GM12878 (cell line): ENCODE results near the gene CACUL1. TPM values are rescaled to one million over a fixed set of nuclear protein-coding genes. Genes with fewer than 3 reads are reported as not detected.

Experiments used
- ATAC-seq: fragments of 200-7000 bp; cut with Tn5 transposase; 3 replicates; pipeline ENCODE4 v1.9.1; 2020; ENCODE audit warnings: mild to moderate bottlenecking, moderate library complexity
- BruUV-seq: library from RNA; stranded (reverse); fragments of 400-500 nt; replicated peaks from 2 replicates; lab custom pipeline; 2021; lab: Mats Ljungman, UMichigan
- CTCF ChIA-PET: fragments of 300-600 bp; sonication (Branson Sonifier 250); formaldehyde crosslinking; extraction: SDS; loops from one replicate; lab custom pipeline; 2021; ENCODE audit warnings: inconsistent platforms; lab: Yijun Ruan, JAX
- POLR2A ChIA-PET: fragments of 350-600 bp; formaldehyde crosslinking; extraction: SDS; loops from one replicate; lab custom pipeline; 2021; ENCODE audit warnings: inconsistent platforms; lab: Charles Lee
- RAD21 ChIA-PET: fragments of 300-600 bp; sonication (Branson Sonifier 250); formaldehyde crosslinking; loops from one replicate; lab custom pipeline; 2023; ENCODE audit warnings: antibody characterized with exemption; ENCODE audit not compliant: unreplicated experiment; lab: Charles Lee
- SMC1A ChIA-PET: fragments of 300-600 bp; sonication (Branson Sonifier 250); formaldehyde crosslinking; loops from one replicate; lab custom pipeline; 2023; ENCODE audit not compliant: unreplicated experiment, uncharacterized antibody; lab: Charles Lee
- DNase-seq: peaks from one replicate; pipeline ENCODE4 v3.0.0-alpha.2; 2011; ENCODE audit warnings: low read depth, low spot score
- FAIRE-seq: peaks from 3 replicates; lab custom pipeline; 2011; peaks lifted over from hg19 to GRCh38; lab: Jason Lieb, UNC
- H2AFZ ChIP-seq: 2 replicates; pipeline ENCODE4 v1.6.0; 2011; ENCODE audit warnings: low read depth, low read length, control low read depth; ENCODE audit not compliant: control insufficient read depth
- H3K27ac ChIP-seq: 2 replicates; pipeline ENCODE4 v1.5.1; 2011; ENCODE audit warnings: control low read depth; ENCODE audit not compliant: control insufficient read depth, insufficient read depth
- H3K27me3 ChIP-seq, 2 experiments: replicated peaks in 1 of 2; 2 replicates each; pipeline versions ENCODE4 v1.6.0 to v1.6.1; 2011; ENCODE audit warnings: low read length in 1 of 2; ENCODE audit not compliant: control insufficient read depth in 2 of 2, insufficient read depth in 2 of 2
- H3K36me3 ChIP-seq, 2 experiments: 2 replicates each; pipeline ENCODE4 v1.5.1; 2011; ENCODE audit warnings: low read length in 1 of 2; ENCODE audit not compliant: control insufficient read depth in 2 of 2, insufficient read depth in 2 of 2
- H3K4me1 ChIP-seq: 2 replicates; pipeline ENCODE4 v1.6.1; 2011; ENCODE audit warnings: mild to moderate bottlenecking, low read length, moderate library complexity, mixed read lengths; ENCODE audit not compliant: control insufficient read depth, insufficient read depth
- H3K4me2 ChIP-seq: 2 replicates; pipeline ENCODE4 v1.6.0; 2011; ENCODE audit warnings: control low read depth; ENCODE audit not compliant: control insufficient read depth, insufficient read depth
- H3K4me3 ChIP-seq: fragments of 200-600 bp; sonication (generic); 2 replicates; pipeline ENCODE4 v1.5.1; 2016
- H3K79me2 ChIP-seq: 2 replicates; pipeline ENCODE4 v1.6.0; 2011; ENCODE audit warnings: low read length; ENCODE audit not compliant: control insufficient read depth, insufficient read depth
- H3K9ac ChIP-seq: 2 replicates; pipeline ENCODE4 v1.8.0; 2011; ENCODE audit warnings: low read length, control low read depth, mixed read lengths; ENCODE audit not compliant: control insufficient read depth, insufficient read depth
- H3K9me3 ChIP-seq: replicated peaks from 3 replicates; pipeline ENCODE4 v1.5.1; 2011; ENCODE audit warnings: mild to moderate bottlenecking, low read length; ENCODE audit not compliant: control insufficient read depth, insufficient read depth
- H4K20me1 ChIP-seq: 2 replicates; pipeline ENCODE4 v1.6.0; 2011; ENCODE audit not compliant: control insufficient read depth, insufficient read depth
- BCL11A ChIP-seq: IDR thresholded peaks from 2 replicates; pipeline ENCODE4 v1.6.1; 2011; ENCODE audit warnings: low read depth, low read length
- CHD4 ChIP-seq: fragments of 200-600 bp; sonication (generic); IDR thresholded peaks from 2 replicates; pipeline ENCODE4 v1.6.1; 2016; ENCODE audit warnings: mild to moderate bottlenecking
- FOXM1 ChIP-seq: IDR thresholded peaks from 2 replicates; pipeline ENCODE4 v1.6.1; 2012; ENCODE audit warnings: low read depth, mild to moderate bottlenecking, inconsistent platforms, low read length, moderate library complexity
- RAD21 ChIP-seq: IDR thresholded peaks from 2 replicates; pipeline ENCODE4 v1.6.1; 2011; ENCODE audit warnings: mild to moderate bottlenecking, low read depth, low read length, moderate library complexity; ENCODE audit not compliant: insufficient read depth
- RCOR1 ChIP-seq: conservative IDR thresholded peaks from 2 replicates; pipeline ENCODE4 v1.6.1; 2012; ENCODE audit warnings: low read depth, low read length, improper control_type of control experiment
- SMAD1 ChIP-seq: fragments of 450-650 bp; IDR thresholded peaks from 2 replicates; pipeline ENCODE4 v1.6.1; 2018; ENCODE audit warnings: mild to moderate bottlenecking, low read depth; ENCODE audit not compliant: partially characterized antibody
- TCF7 ChIP-seq: IDR thresholded peaks from 2 replicates; pipeline ENCODE4 v1.6.1; 2014; ENCODE audit warnings: antibody characterized with exemption, borderline replicate concordance
- WGBS: methylation state at CpG from one replicate; pipeline ENCODE4 v1.1.6; 2016; ENCODE audit warnings: low lambda C conversion rate; ENCODE audit not compliant: insufficient replicate concordance, insufficient coverage; ENCODE audit errors: missing lambda C conversion rate; 5-methylcytosine and 5-hydroxymethylcytosine counted together
- in situ Hi-C: fragments of 300-500 bp; cut with MboI; formaldehyde crosslinking; loops from 9 replicates; pipeline ENCODE4 v1.14.3; 2018; ENCODE audit warnings: mixed read lengths
- intact Hi-C: fragments of 100-400 bp; cut with micrococcal nuclease; formaldehyde crosslinking; loops from one replicate; pipeline ENCODE4 v1.14.2; 2022; ENCODE audit not compliant: unreplicated experiment
- polyA plus RNA-seq, 11 experiments: library from polyadenylated mRNA; depleted of rRNA in 4 of 11; unstranded in 6 of 11; stranded (reverse) in 5 of 11; fragments of >200 nt; fragmentation: Nextera tagmentation in 4 of 11; fragmentation: Illumina TruSeq in 1 of 11; extraction: Ambion mirVana in 4 of 11; extraction: Trizol in 1 of 11; gene quantifications; 1 replicate in 1 of 11; 2 replicates in 10 of 11; pipeline versions ENCODE4 v1.2.1 to v1.2.3, GENCODE V29; 2011 to 2016; ENCODE audit warnings: inconsistent platforms in 2 of 11, missing spikeins in 2 of 11, low read depth in 1 of 11
- total RNA-seq, 4 experiments: library from RNA; depleted of rRNA in 3 of 4; stranded (reverse); fragments of >200 nt in 3 of 4; fragmentation: Illumina TruSeq in 1 of 4; extraction: Trizol in 1 of 4; gene quantifications; 2 replicates each; pipeline versions ENCODE4 v1.2.1 to v1.2.3, GENCODE V29; 2013 to 2021
- TF ChIP-seq, protein P1 (sequence below): fragments of 450-650 bp; IDR thresholded peaks from 2 replicates; pipeline ENCODE4 v1.6.1; 2016; ENCODE audit warnings: mild to moderate bottlenecking

CACUL1 gene
- total and polyA plus RNA-seq, 10 of the 15 experiments (the other 5 are each of a cell fraction or from before 2014, with no cell fraction given) = 7.4 to 23.2 (median 13.0) TPM

- in situ Hi-C loops (no loop called here), intact Hi-C loops (no loop called here)
- Histone ChIP-seq H3K27me3 (no peaks in the 10 kb centered on the region), H3K36me3 (no peaks in the 10 kb centered on the region), H3K9me3 (no peaks in the 10 kb centered on the region), H3K27ac (no peak overlapping the region), H3K9ac (no peak overlapping the region), H3K4me2 (no peak overlapping the region), H4K20me1 (no peaks in the 10 kb centered on the region), H3K79me2 (peaks cover 13% of the 10 kb centered on the region), H3K4me1 (peaks cover 5% of the 10 kb centered on the region; the same call in 1 of the 2 replicates), H3K4me3 (no peak overlapping the region), H2AFZ (no peak overlapping the region)
- BruUV-seq = no TSS peak
- ChIA-PET CTCF (interaction anchor here (0.6 kb wide), 1 partner anchor 160 kb away, joined by 3 read pairs; no protein-coding TSS in a partner anchor), RAD21 (no interaction called here), SMC1A (no interaction called here), POLR2A (no interaction called here)
- no peak for TF ChIP-seq SMAD1
- no peak for TF ChIP-seq FOXM1
- no peak for TF ChIP-seq BCL11A
- TF ChIP-seq RAD21 = no peak
- TF ChIP-seq, protein P1, sequence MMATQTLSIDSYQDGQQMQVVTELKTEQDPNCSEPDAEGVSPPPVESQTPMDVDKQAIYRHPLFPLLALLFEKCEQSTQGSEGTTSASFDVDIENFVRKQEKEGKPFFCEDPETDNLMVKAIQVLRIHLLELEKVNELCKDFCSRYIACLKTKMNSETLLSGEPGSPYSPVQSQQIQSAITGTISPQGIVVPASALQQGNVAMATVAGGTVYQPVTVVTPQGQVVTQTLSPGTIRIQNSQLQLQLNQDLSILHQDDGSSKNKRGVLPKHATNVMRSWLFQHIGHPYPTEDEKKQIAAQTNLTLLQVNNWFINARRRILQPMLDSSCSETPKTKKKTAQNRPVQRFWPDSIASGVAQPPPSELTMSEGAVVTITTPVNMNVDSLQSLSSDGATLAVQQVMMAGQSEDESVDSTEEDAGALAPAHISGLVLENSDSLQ = no peak
- TF ChIP-seq CHD4 = no peak
- TF ChIP-seq TCF7 = no peak
- TF ChIP-seq RCOR1 = no peak
- DNase-seq (no peak), FAIRE-seq (no peak), ATAC-seq (no peak)
- WGBS = 75% methylated on average over 1 of the region's 1 CpG
Observed at GRCh38 chr10:118758449-118758848, 3.7 kb upstream of the CACUL1 start.
